GM18517 (cell line): ENCODE data around the gene PLCB1.
"Not testable (repeated sequence)": the region's sequence is repeated elsewhere in the genome, so short reads cannot be mapped to it uniquely, and the experiment has no call there.

Experiments used
- ATAC-seq: cut with Tn5 transposase; IDR thresholded peaks from one replicate; pipeline ENCODE4 v1.9.1; 2021; ENCODE audit warnings: mild to moderate bottlenecking, moderate library complexity; ENCODE audit not compliant: unreplicated experiment

Gene PLCB1

GRCh38 chr20:8363970-8364733 is 232.1 kb downstream of the PLCB1 start:
- no peak for ATAC-seq

- ATAC-seq, result no peak
These were observed 232.6 kb downstream of the PLCB1 start for GRCh38 chr20:8364734-8365078.

DNA sequence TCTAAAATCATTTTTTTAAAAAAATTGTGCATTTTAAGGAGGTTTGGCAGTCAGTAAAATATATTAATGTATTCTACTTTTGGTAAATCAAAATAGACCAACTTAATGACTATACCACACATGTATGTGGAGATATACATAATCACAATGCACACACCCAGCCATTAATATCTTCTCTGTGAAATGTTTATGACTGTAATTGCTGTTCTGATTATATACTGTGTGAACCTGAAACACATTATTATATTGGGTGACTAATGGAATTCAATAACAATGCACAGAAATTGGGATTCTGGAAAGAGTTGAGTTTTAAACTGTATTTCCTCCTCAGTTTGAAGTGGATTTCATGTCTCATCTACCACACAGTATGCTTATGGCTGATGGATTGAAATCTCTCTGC is 233.6 kb downstream of the PLCB1 start:
- ATAC-seq, result no peak

DNA sequence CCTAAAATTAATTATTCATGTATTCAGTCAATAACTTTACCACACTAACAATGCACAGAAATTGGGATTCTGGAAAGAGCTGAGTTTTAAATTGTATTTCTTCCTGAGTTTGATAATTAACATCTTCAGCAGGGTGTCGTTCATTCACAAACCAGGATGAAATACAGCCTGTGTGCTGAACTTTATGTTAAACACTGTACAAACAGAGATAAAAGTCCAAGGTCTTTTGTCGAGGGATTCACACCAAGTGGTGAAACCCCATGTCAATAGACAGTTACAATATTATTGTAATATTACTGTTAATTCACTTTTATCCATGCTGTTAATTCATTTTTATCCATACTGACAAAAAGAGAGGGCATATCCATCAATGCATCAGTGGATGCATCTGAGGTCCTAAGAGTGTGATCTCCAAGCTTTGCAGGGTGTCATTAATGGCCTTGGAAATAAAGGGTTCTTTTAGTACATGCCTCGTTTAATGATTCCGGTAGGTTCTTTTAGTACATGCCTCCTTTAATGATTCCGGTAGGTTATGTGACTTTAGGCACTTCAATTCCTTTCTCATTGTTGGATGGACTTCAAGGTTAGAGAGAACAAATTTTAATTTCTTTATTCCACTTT is 234.3 kb downstream of the PLCB1 start:
- ATAC-seq, result no peak

GRCh38 chr20:8367689-8368088 is 235.6 kb downstream of the PLCB1 start:
- ATAC-seq, result no peak

DNA sequence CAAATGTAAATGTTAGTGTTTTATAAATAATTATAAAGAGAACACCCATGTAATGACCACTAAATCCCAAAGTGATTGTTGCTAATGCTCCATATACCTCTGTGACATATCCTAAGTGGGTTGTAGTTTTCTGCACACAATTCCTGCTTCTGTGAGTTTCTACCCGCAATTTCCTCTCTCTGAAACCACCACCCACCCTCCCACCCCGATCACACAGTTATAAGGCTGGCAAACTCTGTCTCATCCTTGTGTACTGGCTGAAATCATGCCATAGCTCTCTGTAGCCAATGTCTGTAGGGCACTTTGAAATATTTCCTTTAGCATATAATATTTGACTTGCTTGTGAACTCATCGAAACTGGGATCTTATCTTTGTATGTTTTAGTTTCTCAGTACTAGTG is 236.6 kb downstream of the PLCB1 start:
- ATAC-seq, result no peak

- ATAC-seq, result no peak
These were observed 237.2 kb downstream of the PLCB1 start for GRCh38 chr20:8369311-8369710.

GRCh38 chr20:8370774-8371173 is 238.7 kb downstream of the PLCB1 start:
- ATAC-seq, result no peak

DNA sequence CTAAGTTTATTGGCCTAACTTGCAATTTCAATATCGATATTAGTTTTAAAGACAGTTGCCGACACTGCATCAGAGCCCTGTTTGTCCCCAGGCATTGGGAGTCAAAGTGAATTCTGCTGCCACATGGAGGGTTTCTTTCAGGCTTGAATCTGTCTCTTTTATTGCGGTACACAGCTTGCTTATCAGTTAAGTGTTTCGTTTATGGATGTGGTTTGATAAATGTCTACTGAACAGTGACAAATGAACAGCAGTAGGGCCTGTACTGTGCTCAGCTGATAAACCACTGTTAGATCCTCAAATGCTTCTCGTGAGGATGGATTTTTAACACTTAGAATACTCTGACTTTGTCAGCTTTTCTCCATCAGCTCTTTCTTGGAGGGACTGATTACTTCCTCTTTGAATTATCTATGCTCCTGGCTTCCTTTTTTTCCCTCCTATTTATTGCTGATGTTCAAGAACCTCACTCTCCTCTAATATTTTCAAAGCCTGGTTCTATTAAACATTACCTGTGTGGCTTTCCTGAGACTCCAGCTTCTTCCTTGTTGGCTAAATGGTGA is 240.8 kb downstream of the PLCB1 start:
- ATAC-seq, result no peak

- ATAC-seq, result no peak
These were observed 241.5 kb downstream of the PLCB1 start for GRCh38 chr20:8373579-8373978.

DNA sequence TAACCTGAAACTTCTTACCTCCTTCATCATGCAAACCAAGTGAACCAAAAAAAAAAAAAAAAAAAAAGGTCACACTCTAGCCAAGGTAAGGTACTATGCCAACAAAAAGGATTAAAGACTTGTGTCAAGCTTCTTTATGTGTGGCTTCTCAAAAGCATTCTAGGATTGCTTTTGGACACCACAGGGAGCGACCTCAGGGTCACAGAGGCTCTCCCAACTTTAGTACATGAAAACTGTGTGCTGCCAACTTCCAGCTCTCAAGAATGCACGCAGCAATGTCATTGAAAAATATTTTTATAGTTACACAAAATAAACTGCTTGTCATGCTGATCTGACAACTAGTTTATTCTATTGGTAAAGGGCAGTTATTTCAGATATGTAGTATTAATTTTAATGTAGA is 243.8 kb downstream of the PLCB1 start:
- no peak for ATAC-seq

DNA sequence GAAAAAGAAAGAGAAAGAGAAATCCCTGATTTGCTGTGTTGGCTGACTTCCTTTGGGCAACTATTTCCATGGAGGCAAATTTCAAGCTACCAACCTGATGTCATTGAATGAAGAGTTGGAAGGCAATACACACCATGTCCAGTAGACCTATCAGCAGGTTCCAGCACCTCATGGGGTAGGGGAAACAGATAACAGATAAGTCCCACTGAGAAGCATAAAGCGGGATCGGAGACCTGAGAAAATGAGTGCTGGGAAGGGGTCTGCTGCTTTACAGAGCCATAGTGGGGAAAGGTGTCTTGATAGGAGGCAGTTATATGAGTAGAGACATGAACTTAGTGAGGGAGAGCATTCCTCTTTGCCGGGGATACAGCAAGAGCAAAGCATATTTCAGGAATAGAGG is 244.9 kb downstream of the PLCB1 start:
- ATAC-seq, result no peak

GRCh38 chr20:8379125-8379524 is 247.1 kb downstream of the PLCB1 start:
- not testable (repeated sequence) for ATAC-seq

DNA sequence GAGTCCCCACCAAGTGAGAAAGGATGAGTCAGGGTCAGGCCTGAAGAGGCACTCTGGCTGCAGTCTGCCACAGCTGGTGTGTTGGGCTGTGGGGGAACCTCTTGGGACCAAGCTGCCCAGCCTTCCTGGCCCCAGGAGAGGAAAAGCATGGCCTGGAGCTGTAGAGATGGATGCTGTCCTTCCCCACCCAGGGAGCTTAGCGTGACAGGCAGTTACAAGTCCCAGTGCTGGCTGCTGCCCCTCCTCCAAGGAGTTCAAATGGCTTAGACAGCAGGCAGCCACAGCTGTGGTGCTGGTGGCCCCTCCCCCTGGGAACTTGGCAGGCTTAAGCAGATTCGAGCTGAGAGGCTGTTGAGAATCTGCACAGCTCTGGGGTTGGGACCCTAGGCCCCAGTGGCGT is 253.2 kb downstream of the PLCB1 start:
- ATAC-seq, result no peak

GRCh38 chr20:8386991-8387390 is 254.9 kb downstream of the PLCB1 start:
- ATAC-seq, result no peak

DNA sequence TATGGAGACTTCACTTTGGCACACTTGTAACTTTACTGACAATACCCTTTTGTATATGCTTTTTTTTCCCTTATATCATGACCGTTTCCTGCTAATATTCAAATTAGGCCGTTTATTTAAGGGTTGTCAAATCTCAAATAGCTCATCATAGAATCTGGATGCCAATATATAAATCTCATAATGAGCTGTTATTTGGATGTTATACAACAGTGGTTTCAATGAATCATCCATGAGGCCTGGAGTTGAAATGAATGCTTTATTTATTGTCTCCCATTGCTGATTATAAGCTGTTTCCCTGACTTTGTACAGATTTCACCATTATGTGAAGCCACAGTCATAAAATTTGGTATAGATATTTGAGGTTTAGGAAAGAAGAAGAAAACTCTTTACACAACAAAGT is 256.1 kb downstream of the PLCB1 start:
- no peak for ATAC-seq

- no peak for ATAC-seq
These were observed 256.6 kb downstream of the PLCB1 start for GRCh38 chr20:8388707-8389106.

DNA sequence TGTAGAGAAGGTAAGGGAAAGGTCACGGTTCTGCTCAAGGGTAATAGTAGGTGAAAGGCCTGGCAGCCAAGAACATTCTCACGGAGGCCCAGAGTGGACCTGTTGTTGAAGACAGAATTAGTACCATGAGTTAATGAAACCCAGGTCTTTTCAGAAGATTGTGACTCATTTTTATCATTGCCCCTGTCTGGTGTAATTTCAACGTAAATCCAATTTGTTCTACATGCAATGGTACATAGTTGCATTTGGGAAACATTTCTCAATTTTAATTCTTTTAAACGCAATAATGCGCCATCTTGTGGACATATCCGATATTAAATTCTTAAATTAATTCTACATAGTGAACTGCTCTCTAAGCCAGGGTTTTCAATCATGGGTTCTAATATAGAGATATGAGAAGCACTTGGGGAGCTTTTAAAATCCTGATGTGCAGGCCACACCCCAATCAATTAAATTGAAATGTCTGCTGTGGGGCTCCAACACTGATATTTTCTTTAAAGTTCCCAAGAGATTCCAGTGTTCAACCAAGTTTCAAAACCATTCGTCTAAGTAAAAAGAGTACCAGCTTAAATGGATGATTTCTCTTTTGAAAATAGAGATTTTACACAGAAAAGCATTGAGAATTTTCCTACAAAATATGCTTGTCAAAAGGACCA is 257.4 kb downstream of the PLCB1 start:
- no peak for ATAC-seq

DNA sequence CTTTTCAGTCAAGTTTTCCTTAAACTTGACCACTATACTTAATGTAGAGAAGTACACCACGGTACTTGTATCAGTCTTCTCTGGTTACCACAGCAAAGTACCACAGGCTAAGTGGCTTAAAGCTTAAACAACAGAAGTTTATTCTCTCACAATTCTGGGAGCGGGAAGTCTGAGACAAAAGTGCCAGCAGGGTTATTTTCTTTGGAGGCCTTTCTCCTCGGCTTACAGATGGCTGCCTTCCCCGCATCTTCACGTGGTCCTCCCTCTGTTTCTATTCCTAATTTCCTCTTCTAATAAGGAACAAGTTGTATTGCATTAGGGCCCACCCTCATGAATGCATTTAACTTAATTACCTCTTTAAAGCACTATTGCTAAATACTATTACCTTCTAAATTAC is 258.0 kb downstream of the PLCB1 start:
- no peak for ATAC-seq

GRCh38 chr20:8390500-8390899 is 258.4 kb downstream of the PLCB1 start:
- ATAC-seq, result no peak

GRCh38 chr20:8393381-8393780 is 261.3 kb downstream of the PLCB1 start:
- no peak for ATAC-seq

- peak; percentile 77 for ATAC-seq
These were observed 262.4 kb downstream of the PLCB1 start for GRCh38 chr20:8394308-8394945.
